ENCODE results near the gene UVSSA.

Gene UVSSA

GRCh38 chr4:1350169-1350520 lies 3.1 kb downstream of the UVSSA start:
- DNase-seq = no peak

- peak; percentile 90 for DNase-seq
Observed at GRCh38 chr4:1351854-1352566, 5.0 kb downstream of the UVSSA start.

GRCh38 chr4:1352567-1352900 lies 5.5 kb downstream of the UVSSA start:
- DNase-seq = no peak

GRCh38 chr4:1353186-1354055 lies 6.4 kb downstream of the UVSSA start:
- DNase-seq = no peak

GRCh38 chr4:1354136-1354982 lies 7.4 kb downstream of the UVSSA start:
- DNase-seq = no peak

- DNase-seq = no peak
Observed at GRCh38 chr4:1354983-1355275, 7.9 kb downstream of the UVSSA start.

- DNase-seq = no peak
Observed at GRCh38 chr4:1355378-1355777, 8.4 kb downstream of the UVSSA start.

GRCh38 chr4:1356181-1356998 lies 9.4 kb downstream of the UVSSA start:
- DNase-seq = peak; percentile 46

- no peak for DNase-seq
Observed at GRCh38 chr4:1357356-1358248, 10.6 kb downstream of the UVSSA start.

- DNase-seq = no peak
Observed at GRCh38 chr4:1358421-1359143, 11.6 kb downstream of the UVSSA start.

- no peak for DNase-seq
Observed at GRCh38 chr4:1359144-1359501, 12.1 kb downstream of the UVSSA start.

- DNase-seq = no peak
Observed at GRCh38 chr4:1359976-1360375, 13.0 kb downstream of the UVSSA start.

GRCh38 chr4:1360423-1361283 lies 13.6 kb downstream of the UVSSA start:
- DNase-seq = no peak

GRCh38 chr4:1361431-1361830 lies 14.4 kb downstream of the UVSSA start:
- no peak for DNase-seq

- DNase-seq = no peak
Observed at GRCh38 chr4:1362046-1362445, 15.0 kb downstream of the UVSSA start.

GRCh38 chr4:1362521-1362920 lies 15.5 kb downstream of the UVSSA start:
- no peak for DNase-seq

GRCh38 chr4:1363513-1363912 lies 16.5 kb downstream of the UVSSA start:
- DNase-seq = no peak

- no peak for DNase-seq
Observed at GRCh38 chr4:1364217-1364616, 17.2 kb downstream of the UVSSA start.

GRCh38 chr4:1364748-1365147 lies 17.7 kb downstream of the UVSSA start:
- no peak for DNase-seq

All from activated CD4-positive, alpha-beta T cell treated with anti-CD3 and anti-CD28 coated beads, Interleukin-10, Interleukin-2, amounts not matched to agents 100 ng/mL and 50 ng/mL, durations not matched to agents 16 hours and 8 hours (primary cell).